Measurements from ENCODE around the gene RNF111.

RNF111 gene

GRCh38 chr15:59001946-59002345 is 14.5 kb downstream of the RNF111 start:
- no peak for DNase-seq

DNA sequence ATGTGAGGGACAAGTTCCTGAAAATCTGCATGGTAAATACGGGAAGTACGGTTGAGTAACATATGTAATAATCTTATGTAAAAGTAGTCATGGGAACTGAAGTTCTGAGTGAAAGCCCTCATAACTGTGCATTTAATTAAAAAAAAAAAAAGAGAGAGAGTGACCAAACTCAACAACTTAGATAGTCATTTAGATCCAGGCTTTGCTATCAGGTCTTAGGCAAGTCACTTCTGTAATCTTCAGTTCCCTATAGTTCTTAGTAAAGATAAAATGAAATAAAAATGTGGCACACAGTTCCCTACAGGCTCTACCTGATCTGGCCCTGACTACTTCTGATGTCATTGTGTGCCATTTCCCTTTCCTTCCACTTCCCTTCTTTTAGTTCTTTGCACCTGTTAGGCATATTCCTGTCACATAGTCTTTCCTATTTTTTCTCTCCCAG is 15.0 kb downstream of the RNF111 start:
- DNase-seq: no peak

DNA sequence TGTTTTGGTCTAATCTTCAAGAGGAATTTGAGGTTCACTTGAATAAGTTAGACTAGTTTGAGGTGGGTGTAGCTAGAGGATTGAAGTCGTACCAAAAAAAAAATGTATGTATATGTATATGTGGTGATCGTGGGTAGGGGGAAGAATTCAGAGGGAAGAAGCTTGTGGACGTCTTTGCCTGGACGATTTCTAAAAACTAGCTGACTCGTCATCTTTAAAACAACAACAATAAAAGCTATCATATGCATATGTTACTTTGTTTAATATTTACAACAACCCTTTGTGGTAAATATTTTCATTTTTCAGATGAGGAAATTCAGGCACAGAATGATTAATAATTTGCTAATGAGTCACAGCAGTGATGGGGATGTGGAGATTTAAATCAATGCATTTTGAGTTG is 18.1 kb downstream of the RNF111 start:
- DNase-seq: no peak

DNA sequence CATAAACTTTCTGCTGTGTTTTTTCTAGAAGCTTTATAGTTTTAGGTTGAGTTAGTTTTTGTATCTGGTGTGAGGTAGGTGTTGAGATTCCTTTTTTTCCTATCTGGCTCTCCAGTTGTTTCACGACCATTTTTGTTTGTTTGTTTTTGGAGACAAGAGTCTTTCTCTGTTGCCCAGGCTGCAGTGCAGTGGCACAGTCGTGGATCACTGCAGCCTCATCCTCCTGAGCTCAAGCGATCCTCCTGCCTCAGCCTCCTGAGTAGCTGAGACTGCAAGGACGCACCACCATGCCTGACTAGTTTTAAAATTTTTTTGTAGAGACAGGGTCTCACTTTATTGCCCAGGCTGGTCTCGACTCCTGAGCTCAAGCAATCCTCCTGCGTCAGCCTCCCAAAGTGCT is 20.6 kb downstream of the RNF111 start:
- no peak for DNase-seq

DNA sequence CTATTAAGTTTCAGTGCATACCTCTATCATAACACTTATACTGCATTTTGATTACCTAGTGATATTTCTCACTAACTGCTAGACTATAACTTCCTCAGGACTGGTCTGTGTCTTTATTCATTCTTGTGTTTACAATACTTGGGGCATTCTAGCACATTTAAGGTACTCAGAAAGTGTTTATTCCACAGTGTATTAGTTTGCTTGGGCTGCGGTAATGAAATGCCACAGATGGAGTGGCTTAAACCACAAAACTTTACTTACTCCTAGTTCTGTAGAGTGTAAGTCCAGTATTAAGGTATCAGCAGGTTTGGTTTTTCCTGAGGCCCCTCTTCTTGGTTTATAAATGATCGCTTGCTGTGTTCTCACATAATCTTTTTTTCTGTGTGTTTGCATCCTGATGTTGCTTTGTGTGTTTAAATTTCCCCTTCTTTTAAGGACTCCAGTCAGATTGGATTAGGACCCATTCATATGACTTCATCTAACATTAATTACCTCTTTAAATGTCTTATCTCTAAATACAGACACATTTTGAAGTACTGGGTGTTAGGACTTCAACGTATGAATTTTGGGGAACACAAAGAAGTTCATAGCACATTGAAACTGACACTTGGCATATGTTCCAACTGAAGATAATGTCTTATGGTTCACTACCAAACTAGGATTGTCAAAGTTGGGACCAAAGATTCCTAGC is 23.9 kb downstream of the RNF111 start:
- no peak for DNase-seq

DNA sequence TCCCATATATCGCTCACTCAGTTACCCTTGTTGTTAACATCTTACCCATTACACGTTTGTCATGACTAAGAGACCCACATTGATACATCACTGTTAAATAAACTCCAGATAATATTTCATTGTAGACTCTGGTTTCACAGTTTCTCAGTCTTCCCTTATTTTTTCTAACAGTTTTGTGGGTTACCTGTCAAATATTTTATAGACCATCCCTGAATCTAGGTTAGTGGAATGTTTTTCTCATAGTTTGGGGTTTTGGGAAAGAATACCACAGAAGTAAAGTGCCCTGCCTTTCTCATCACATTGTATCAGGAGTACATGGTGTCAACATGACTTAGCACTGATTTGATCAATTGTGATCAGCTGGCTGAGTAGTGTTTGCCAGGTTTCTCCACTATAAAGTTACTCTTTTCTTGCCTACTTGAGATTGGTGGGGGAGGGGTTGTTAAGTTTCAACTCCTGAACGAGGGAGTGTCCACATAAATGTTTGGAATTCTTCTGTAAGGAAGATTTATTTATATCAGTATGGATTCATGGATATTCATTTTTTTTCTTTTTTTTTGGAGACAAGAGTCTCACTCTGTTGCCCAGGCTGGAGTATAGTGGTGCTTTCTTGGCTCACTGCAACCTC is 25.9 kb downstream of the RNF111 start:
- DNase-seq: no peak

DNA sequence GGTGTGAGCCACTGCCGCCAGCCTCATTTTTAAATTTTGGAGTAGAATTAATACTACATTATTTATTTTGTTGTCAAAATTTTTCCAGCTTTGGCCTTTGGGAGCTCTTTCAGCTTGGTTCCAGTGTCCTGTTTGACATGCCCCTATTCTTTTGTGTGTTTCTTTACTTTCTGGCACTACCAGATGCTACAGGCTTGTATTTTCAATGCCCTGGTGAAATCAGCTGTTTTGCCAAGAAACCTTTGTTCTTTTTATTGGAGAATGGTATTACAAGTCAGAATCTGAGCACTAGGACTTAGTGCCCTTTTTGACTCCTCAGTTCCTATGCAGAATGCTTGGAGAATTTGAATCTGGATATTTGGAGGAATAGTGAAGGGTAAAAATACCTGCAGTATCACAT is 26.6 kb downstream of the RNF111 start:
- no peak for DNase-seq

DNA sequence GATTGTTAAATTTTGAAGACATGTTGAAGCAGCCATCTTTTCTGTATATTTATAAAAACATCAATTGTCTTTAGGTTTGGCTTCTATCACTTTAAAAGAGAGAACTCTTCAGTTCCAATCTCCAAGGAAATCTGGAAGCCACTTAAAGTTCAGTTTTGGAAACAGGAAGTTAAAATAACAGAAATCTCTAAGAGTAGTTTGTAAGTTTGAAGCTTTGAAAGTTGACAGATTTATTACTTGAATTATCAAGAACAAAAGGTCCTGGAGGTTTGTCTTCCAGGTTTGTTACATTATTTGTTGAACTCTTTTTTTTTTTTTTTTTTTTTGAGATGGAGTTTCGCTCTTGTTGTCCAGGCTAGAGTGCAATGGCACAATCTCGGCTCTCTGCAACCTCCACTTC is 30.0 kb downstream of the RNF111 start:
- no peak for DNase-seq

DNA sequence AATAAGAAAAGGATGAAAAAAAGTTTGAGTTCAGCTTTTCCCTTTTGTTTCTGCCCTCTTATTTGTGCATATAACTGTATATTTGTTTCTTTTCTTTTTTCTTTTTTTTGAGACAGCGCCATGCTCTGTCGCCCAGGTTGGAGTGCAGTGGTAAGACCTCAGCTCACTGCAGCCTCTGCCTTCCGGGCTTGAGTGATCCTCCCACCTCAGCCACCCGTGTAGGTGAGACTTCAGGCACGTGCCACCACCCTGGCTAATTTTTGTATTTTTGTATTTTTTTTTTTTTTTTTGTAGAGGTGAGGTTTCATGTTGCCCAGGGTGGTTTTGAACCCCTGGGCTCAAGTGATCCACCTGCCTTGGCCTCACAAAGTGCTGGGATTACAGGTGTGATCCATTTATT is 31.4 kb downstream of the RNF111 start:
- DNase-seq: no peak

DNA sequence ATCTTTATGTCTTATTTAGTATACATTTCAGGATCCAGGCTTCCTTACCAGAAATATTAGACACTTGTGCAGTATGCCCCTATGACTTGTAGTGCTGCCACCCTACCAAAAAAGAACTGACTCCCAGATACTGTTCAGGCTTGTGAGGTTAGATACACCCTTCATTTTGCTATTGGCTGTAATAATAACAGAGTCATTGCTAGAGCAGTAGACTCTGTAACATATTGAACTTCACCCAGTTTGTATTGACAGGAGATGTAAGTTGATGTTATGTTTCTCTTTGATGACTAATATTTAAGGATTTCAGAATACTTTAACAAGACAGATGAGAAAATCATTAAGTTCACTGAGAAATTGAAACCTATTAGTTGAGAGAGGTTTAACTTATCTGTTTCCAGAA is 32.9 kb downstream of the RNF111 start:
- no peak for DNase-seq

- no peak for DNase-seq
Measured at GRCh38 chr15:59022188-59022587, 34.7 kb downstream of the RNF111 start.

DNA sequence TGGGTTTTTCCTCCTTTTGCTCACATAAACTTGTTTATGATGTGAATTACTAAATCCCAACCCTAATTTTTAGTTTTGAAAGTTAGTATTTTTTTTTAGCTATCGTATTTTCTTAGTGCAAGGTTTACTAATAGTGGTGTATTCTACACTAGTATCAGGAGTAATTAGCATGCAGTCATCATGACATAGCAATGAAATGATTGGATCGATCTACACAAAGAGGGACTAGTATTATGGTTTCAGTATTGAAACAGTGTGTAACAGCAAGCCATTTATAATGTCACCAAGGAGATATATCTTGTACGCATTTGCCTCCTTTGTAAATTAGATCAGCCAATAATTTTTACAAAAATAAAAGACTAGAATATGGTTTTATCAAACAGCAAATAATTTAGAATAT is 38.7 kb downstream of the RNF111 start:
- DNase-seq: no peak

- no peak for DNase-seq
Measured at GRCh38 chr15:59028387-59028955, 41.0 kb downstream of the RNF111 start.

GRCh38 chr15:59029554-59029953 is 42.1 kb downstream of the RNF111 start:
- DNase-seq: no peak

DNA sequence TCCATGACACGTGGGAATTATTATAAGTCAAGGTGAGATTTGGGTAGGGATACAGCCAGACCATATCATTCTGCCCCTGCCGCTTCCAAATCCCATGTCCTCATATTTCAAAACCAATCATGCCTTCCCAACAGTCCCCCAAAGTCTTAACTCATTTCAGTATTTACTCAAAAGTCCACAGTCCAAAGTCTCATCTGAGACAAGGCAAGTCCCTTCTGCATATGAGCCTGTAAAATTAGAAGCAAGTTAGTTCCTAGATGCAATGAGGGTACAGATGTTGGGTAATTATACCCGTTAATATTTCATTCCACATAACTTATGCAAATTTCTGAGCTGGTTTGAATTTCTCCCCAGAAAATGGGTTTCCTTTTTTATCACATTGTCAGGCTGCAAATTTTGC is 47.7 kb downstream of the RNF111 start:
- DNase-seq: no peak

GRCh38 chr15:59039225-59039624 is 51.8 kb downstream of the RNF111 start:
- no peak for DNase-seq

- no peak for DNase-seq
Measured at GRCh38 chr15:59042041-59042440, 54.6 kb downstream of the RNF111 start.

DNA sequence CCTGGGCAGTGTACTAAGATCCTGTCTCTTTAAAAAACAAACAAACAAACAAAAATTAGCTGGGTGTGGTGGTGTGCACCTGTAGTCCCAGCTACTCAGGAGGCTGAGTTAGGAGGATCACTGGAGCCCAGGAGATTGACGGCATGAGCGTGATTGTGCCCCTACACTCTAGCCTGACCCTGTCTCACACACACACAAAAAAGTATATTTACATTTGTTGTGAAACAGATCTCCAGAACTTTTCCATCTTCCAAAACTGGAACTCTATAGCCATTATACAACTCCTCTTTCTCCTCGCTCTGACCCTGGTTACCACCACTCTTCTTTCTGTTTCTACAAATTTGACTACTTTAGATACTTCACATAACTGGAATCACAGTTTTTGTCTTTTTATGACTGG is 61.4 kb downstream of the RNF111 start:
- no peak for DNase-seq

- no peak for DNase-seq
Measured at GRCh38 chr15:59051873-59052861, 64.7 kb downstream of the RNF111 start.

DNA sequence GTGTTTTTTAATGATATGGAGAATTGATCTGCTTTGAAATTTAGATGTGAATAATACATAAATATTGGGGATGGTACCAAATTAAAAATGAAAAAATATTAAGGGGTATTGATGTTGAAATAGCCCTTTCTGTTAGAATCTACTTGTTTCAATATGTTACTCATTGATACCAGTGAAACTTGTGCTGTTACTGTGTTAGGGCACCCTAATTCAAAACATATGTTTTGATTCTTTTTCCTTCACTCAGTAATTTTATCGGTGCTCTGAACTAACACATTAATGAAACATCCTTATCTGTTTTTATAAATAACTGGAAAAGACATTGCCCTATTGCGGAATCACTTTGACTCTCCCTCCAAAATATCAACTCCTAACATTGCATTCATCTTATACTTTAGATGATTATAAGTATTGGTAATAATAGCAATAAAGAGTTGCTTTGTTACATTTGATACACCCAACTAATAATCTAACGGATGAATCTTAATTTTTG is 65.5 kb downstream of the RNF111 start:
- no peak for DNase-seq

DNA sequence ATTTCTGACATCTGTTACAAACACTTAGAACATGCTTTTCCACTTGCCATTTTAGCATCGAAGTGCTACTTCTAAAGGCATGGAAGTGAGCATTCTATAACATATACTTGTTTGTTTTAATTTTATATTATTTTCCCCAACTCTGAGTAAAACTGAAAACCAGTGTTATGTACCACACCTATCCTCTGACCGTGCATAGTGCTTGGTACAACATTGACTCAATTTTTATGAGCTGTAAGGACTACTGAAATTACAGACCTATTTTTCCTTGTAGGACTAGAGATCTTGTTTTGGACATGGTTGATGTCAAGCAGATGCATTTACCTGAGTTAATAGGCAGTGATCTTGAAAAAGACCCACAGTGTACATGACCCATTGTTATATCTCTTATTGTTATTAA is 66.0 kb downstream of the RNF111 start:
- no peak for DNase-seq

DNA sequence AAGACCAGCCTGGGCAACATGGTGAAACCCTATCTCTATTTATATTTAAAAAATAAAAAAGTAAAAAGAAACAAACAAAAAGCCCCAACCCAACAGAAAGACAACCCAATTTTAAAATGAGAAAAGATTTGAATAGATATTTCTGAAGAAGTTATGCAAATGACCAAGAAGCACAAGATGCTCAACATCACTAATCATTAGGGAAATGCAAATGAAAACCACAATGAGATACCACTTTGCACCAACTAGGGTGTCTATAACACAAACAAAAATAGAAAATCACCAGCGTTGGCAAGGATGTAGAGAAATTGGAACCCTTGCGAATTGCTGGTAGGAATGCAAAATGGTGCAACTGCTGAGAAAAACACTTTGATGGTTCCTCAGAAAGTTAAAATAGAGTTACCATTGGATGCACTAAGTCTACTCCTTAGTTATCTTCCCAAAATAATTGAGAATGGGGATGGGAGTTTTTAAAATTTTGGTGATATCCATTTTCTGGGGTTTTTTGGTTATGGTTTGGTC is 71.7 kb downstream of the RNF111 start:
- no peak for DNase-seq

GRCh38 chr15:59060348-59060747 is 72.9 kb downstream of the RNF111 start:
- no peak for DNase-seq

All from stimulated activated CD4-positive, alpha-beta T cell treated with anti-CD3 and anti-CD28 coated beads, Interleukin-15, amount 100 ng/mL, for 24 hours (primary cell).